Colonic mucosa (tissue), 4 donors: ENCODE results near the gene P2RX4. TPM values are rescaled to one million over a fixed set of nuclear protein-coding genes. Genes with fewer than 3 reads are reported as not detected.
"Not testable (repeated sequence)": the region's sequence is repeated elsewhere in the genome, so short reads cannot be mapped to it uniquely, and the experiment has no call there.

Experiments used
- DNase-seq: peaks from one replicate; pipeline ENCODE4 v3.0.0-alpha.2; 2020
- H3K27ac ChIP-seq: fragments of 200-600 bp; one replicate; pipeline ENCODE4 v1.8.0; 2021
- H3K27me3 ChIP-seq: fragments of 200-600 bp; one replicate; pipeline ENCODE4 v1.8.0; 2021
- H3K36me3 ChIP-seq: fragments of 200-600 bp; one replicate; pipeline ENCODE4 v1.8.0; 2021
- H3K4me1 ChIP-seq: fragments of 200-600 bp; one replicate; pipeline ENCODE4 v1.8.0; 2021; ENCODE audit warnings: mild to moderate bottlenecking
- H3K4me3 ChIP-seq: fragments of 200-600 bp; one replicate; pipeline ENCODE4 v1.8.0; 2021
- H3K9ac ChIP-seq, 2 donors: one replicate each; pipeline ENCODE4 v1.7.0; 2013; ENCODE audit warnings: control low read depth in 2 of 2, low read depth in 2 of 2, low read length in 2 of 2
- H3K9me3 ChIP-seq: fragments of 200-600 bp; one replicate; pipeline ENCODE4 v1.8.0; 2021
- CTCF ChIP-seq: fragments of 200-600 bp; IDR thresholded peaks from one replicate; pipeline ENCODE4 v1.8.0; 2022; ENCODE audit warnings: antibody characterized with exemption, mild to moderate bottlenecking
- intact Hi-C: fragments of 100-400 bp; cut with DNase I; formaldehyde crosslinking; loops from one replicate; pipeline ENCODE4 v1.14.1; 2022
- total RNA-seq, 2 donors: library from RNA; stranded (reverse); fragmentation: NEBNext Ultra II Directional in 1 of 2; extraction: Animal tissue kit (Norgen Biotek cat#: 25700) in 1 of 2; gene quantifications; one replicate each; pipeline ENCODE4 v1.2.1, GENCODE V29; 2021
- donor health status: healthy.
- donor health status: DM: no; HTN: no; CAD: no.
- donor health status: DM: no; HTN: no; CAD: no.

Gene P2RX4
- total RNA-seq, 2 donors from 2014 or later, result 82.2 to 123 TPM

DNA sequence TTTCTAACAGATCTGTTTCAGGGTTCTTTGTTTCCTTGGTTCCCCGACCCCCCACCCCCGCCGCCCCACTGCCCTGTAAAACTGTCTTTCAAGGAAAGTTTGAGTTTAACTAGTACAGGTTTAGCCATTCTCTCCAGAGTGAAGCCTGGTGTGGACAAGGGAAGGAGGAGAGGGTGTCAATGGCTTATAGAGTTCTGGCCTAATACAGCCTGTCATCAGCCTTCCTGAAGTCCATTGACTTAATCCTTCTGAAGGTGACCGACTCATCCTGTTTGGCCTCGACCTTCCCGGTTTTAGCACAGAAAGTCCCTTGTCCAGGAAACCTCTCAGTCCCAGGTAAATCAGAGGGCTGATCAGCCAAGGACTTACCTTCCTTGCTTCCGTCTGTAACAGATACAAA is 11.0 kb upstream of the P2RX4 start:
- intact Hi-C loops, result no loop called here
- no peaks in the 10 kb centered on the region for H3K27me3 ChIP-seq
- no peak overlapping the region for H3K27ac ChIP-seq

DNA sequence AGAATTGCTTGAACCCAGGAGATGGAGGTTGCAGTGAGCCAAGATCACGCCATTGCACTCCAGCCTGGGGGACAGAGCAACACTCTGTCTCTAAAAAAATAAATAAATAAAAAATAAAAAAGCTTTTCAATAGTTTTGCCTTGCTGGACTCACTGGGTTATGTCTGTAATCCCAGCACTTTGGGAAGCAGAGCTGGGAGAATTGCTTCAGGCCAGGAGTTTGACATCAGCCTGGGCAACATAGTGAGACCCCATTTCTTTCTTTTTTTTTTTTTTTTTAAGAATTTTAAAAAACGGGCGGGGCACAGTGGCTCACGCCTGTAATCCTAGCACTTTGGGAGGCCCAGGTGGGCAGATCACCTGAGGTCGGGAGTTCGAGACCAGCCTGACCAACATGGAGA is 8.8 kb upstream of the P2RX4 start:
- DNase-seq, H3K27ac ChIP-seq, H3K9me3 ChIP-seq, H3K4me1 ChIP-seq, H3K4me3 ChIP-seq, H3K36me3 ChIP-seq, intact Hi-C loops, H3K27me3 ChIP-seq, H3K9ac ChIP-seq: not testable (repeated sequence)

More for the DNA sequence above, 11.0 kb upstream of the P2RX4 start:
- no peak overlapping the region for H3K9ac ChIP-seq
- no peaks in the 10 kb centered on the region for H3K9me3 ChIP-seq
- no peaks in the 10 kb centered on the region for H3K36me3 ChIP-seq
- no peak for TF ChIP-seq CTCF
- H3K4me1 ChIP-seq, result no peaks in the 10 kb centered on the region
- no peak overlapping the region for H3K4me3 ChIP-seq
- DNase-seq, result no peak

DNA sequence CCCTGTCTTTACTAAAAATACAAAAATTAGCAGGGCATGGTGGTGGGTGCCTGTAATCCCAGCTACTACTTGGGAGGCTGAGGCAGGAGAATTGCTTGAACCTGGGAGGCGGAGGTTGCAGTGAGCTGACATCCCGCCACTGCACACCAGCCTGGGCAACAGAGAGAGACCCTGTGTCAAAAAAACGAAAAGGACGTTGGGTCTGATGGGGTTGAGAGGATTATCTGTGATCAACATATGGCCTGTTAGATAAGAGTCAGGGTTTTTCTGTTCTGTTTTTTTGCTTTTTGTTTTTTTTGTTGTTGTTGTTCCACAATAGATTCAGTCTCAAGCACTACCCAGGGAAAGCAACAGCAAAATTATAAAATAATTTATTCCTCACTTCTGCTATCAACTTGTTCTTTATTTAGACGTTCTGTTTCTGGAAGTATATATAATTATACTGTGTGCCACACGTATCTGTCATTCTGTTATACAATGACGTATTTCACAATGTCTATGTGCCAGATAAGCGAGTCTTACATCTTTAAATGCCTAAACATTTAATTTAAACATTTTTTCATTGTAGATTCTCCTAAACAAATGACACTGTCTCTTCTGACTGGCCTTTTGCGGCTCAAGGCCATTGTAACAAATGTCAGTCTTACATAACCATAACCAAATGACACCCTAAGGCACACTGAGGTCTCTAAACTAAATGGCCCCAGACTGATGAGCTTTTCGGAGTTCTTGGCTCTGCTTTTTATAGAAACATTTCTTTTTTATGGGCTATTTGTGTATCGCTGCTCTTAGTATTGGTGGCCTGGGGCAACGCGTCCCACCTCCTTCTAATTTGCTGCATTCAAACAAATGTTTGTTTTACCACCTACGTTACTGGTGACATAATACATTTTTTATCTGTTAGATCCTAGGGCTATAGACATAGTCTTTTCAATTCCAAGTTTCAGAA is 7.2 kb upstream of the P2RX4 start:
- TF ChIP-seq CTCF, result no peak
- Histone ChIP-seq H3K36me3 (no peaks in the 10 kb centered on the region), H3K4me3 (no peak overlapping the region), H3K27ac (no peak overlapping the region), H3K27me3 (no peaks in the 10 kb centered on the region), H3K4me1 (no peaks in the 10 kb centered on the region), H3K9ac (no peak overlapping the region), H3K9me3 (no peaks in the 10 kb centered on the region)
- DNase-seq, result no peak
- intact Hi-C loops, result no loop called here

DNA sequence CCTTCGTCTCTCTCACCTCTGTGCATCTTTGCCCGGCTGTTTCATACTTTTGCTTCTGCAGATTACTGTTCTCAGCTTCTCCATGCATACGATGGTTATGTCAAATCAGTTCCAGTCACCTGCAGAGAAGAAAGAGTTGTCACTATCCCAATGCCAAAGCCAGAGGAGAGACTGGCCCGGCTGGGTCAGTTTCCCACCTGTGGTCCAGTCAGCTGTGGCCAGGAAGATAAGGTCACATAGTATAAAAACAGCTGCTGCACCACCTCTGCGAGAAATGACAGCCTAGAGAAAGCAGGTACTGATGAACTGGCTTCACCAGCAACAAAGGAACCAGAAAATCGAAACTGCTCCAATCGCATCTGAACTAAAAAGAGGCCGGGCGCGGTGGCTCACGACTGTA is 6.4 kb upstream of the P2RX4 start:
- Histone ChIP-seq H3K9ac (no peak overlapping the region), H3K27ac (no peak overlapping the region), H3K36me3 (no peaks in the 10 kb centered on the region), H3K27me3 (no peaks in the 10 kb centered on the region), H3K9me3 (no peaks in the 10 kb centered on the region), H3K4me3 (no peak overlapping the region), H3K4me1 (no peaks in the 10 kb centered on the region)
- no peak for DNase-seq
- no peak for TF ChIP-seq CTCF
- intact Hi-C loops, result no loop called here

- no peaks in the 10 kb centered on the region for H3K4me1 ChIP-seq
- no peak overlapping the region for H3K9ac ChIP-seq
- intact Hi-C loops, result loop anchor here (5.0 kb wide), 1 partner anchor 73 kb away; the partner anchor contains the start of gene P2RX7
- DNase-seq, result no peak
- no peak for TF ChIP-seq CTCF
- H3K9me3 ChIP-seq, result no peaks in the 10 kb centered on the region
- H3K4me3 ChIP-seq, result no peak overlapping the region
- H3K27ac ChIP-seq, result no peak overlapping the region
- no peaks in the 10 kb centered on the region for H3K27me3 ChIP-seq
- H3K36me3 ChIP-seq, result no peaks in the 10 kb centered on the region
Measured at GRCh38 chr12:121205491-121205890, 4.4 kb upstream of the P2RX4 start.

DNA sequence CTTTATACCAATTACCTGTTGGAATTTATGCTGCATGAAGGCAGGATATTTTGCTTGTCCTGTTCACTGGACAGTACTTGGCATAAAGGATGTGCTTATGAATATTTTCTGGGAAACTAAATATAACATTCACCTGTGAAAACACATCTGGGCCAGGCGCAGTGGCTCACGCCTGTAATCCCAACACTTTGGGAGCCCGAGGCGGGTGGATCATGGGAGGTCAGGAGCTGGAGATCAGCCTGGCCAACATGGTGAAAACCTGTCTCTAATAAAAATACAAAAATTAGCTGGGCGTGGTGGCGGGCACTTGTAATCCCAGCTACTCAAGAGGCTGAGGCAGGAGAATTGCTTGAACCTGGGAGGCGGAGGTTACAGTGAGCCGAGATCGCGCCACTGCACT is 1.4 kb upstream of the P2RX4 start:
- not testable (repeated sequence) for H3K36me3 ChIP-seq, H3K27me3 ChIP-seq, H3K27ac ChIP-seq, DNase-seq, H3K9me3 ChIP-seq, H3K4me1 ChIP-seq, H3K9ac ChIP-seq, H3K4me3 ChIP-seq
- intact Hi-C loops, result loop anchor here (5.0 kb wide), 1 partner anchor 76 kb away; the partner anchor contains the start of gene P2RX7
